ENCODE data around the gene CAPN13.

- TF ChIP-seq CTCF (IDR thresholded peaks at IDR 0.05) = peak in 2 of 3 experiments; percentile 16 to 19
- TF ChIP-seq POLR2A (IDR thresholded peaks at IDR 0.05) = no peak
Measured at GRCh38 chr2:30686000-30686399, 121.2 kb downstream of the CAPN13 start.

All from testis (tissue), 2 donors.